Endothelial cell of umbilical vein (primary cell): Measurements from ENCODE around the gene NUP214. TPM values are rescaled to one million over a fixed set of nuclear protein-coding genes. Genes with fewer than 3 reads are reported as not detected.

Experiments
- BruUV-seq: library from RNA; stranded (reverse); fragments of 400-500 nt; replicated peaks from 2 replicates; lab custom pipeline; 2021; lab: Mats Ljungman, UMichigan
- CTCF ChIA-PET: fragments of 300-600, 350-600 bp; sonication (Branson Sonifier 250); formaldehyde crosslinking; loops from one replicate; lab custom pipeline; 2021; ENCODE audit warnings: antibody characterized with exemption, inconsistent platforms; lab: Charles Lee
- POLR2A ChIA-PET: fragments of 300-600, 350-600 bp; sonication (Branson Sonifier 250); formaldehyde crosslinking; loops from one replicate; lab custom pipeline; 2021; ENCODE audit warnings: antibody characterized with exemption, inconsistent platforms; lab: Charles Lee
- DNase-seq: peaks from one replicate; pipeline ENCODE4 v3.0.0-alpha.2; 2011; ENCODE audit warnings: low read depth, low spot score
- FAIRE-seq: peaks from 2 replicates; lab custom pipeline; 2011; peaks lifted over from hg19 to GRCh38; lab: Jason Lieb, UNC
- H2AFZ ChIP-seq: 2 replicates; pipeline ENCODE4 v1.6.0; 2012; ENCODE audit warnings: low read depth, low read length, control low read depth, inconsistent platforms
- H3K27ac ChIP-seq: 2 replicates; pipeline ENCODE4 v1.5.1; 2011; ENCODE audit warnings: low read depth, mild to moderate bottlenecking, control low read depth, low read length, moderate library complexity; ENCODE audit not compliant: insufficient read depth
- H3K27me3 ChIP-seq, 2 experiments: 2 replicates each; pipeline versions ENCODE4 v1.6.0 to v1.6.1; 2011; ENCODE audit warnings: low read length in 2 of 2, mixed read lengths in 1 of 2; ENCODE audit not compliant: control insufficient read depth in 2 of 2, insufficient read depth in 2 of 2
- H3K36me3 ChIP-seq, 2 experiments: 2 replicates in 1 of 2; 3 replicates in 1 of 2; pipeline ENCODE4 v1.5.1; 2011; ENCODE audit warnings: low read length in 2 of 2, mild to moderate bottlenecking in 1 of 2, moderate library complexity in 1 of 2; ENCODE audit not compliant: control insufficient read depth in 2 of 2, insufficient read depth in 2 of 2; ENCODE audit errors: extremely low read depth in 1 of 2
- H3K4me1 ChIP-seq: 3 replicates; pipeline ENCODE4 v1.5.1; 2011; ENCODE audit warnings: mild to moderate bottlenecking, low read length; ENCODE audit not compliant: control insufficient read depth, insufficient read depth; ENCODE audit errors: extremely low read depth
- H3K4me2 ChIP-seq: 2 replicates; pipeline ENCODE4 v1.6.1; 2011; ENCODE audit warnings: low read length, control low read depth, mixed read lengths; ENCODE audit not compliant: insufficient read depth
- H3K4me3 ChIP-seq, 3 experiments: fragments of 200-600 bp in 1 of 3; sonication (generic), shearing (Covaris generic) in 1 of 3; replicated peaks in 1 of 3; 2 replicates each; pipeline ENCODE4 v1.5.1; 2011 to 2016; ENCODE audit warnings: control low read depth in 3 of 3, low read length in 3 of 3, mild to moderate bottlenecking in 2 of 3, inconsistent platforms in 1 of 3, low read depth in 1 of 3, moderate library complexity in 1 of 3; ENCODE audit not compliant: insufficient read depth in 1 of 3
- H3K79me2 ChIP-seq: 2 replicates; pipeline ENCODE4 v1.6.0; 2012; ENCODE audit warnings: low read length, inconsistent platforms; ENCODE audit not compliant: control insufficient read depth, insufficient read depth
- H3K9ac ChIP-seq: replicated peaks from 2 replicates; pipeline ENCODE3; 2011; ENCODE audit warnings: low read length, control low read depth; ENCODE audit not compliant: insufficient read depth; ENCODE audit errors: extremely low read depth
- H3K9me1 ChIP-seq: replicated peaks from 3 replicates; pipeline ENCODE4 v1.6.0; 2011; ENCODE audit warnings: mild to moderate bottlenecking, low read length; ENCODE audit not compliant: control insufficient read depth, insufficient read depth; ENCODE audit errors: extremely low read depth
- H3K9me3 ChIP-seq: replicated peaks from 2 replicates; pipeline ENCODE4 v1.5.1; 2012; ENCODE audit warnings: low read length, inconsistent platforms; ENCODE audit not compliant: control insufficient read depth, insufficient read depth
- H4K20me1 ChIP-seq: replicated peaks from 2 replicates; pipeline ENCODE3; 2011; ENCODE audit warnings: mild to moderate bottlenecking, low read length; ENCODE audit not compliant: control insufficient read depth, insufficient read depth; ENCODE audit errors: extremely low read depth
- FOS ChIP-seq: IDR thresholded peaks from 2 replicates; pipeline ENCODE4 v1.6.1; 2011; ENCODE audit warnings: mild to moderate bottlenecking, low read length, moderate library complexity, borderline replicate concordance; ENCODE audit not compliant: insufficient read depth
- GATA2 ChIP-seq: IDR thresholded peaks from 2 replicates; pipeline ENCODE4 v1.7.0; 2011; ENCODE audit warnings: low read depth, mild to moderate bottlenecking, moderate library complexity, mixed read lengths, low read length; ENCODE audit not compliant: insufficient read length, insufficient read depth
- POLR2A ChIP-seq: IDR thresholded peaks from 2 replicates; pipeline ENCODE4 v1.6.1; 2012; ENCODE audit warnings: low read depth, mild to moderate bottlenecking, control low read depth, low read length
- POLR2AphosphoS5 ChIP-seq: IDR thresholded peaks from 2 replicates; pipeline ENCODE4 v1.6.1; 2012; ENCODE audit warnings: low read depth, mild to moderate bottlenecking, control low read depth, low read length, moderate library complexity; ENCODE audit not compliant: insufficient read depth
- dilution Hi-C: fragments of 300-500 bp; cut with MboI; formaldehyde crosslinking; loops from one replicate; pipeline ENCODE4 v1.15.0; 2019; ENCODE audit warnings: low sequenced_read_pairs; ENCODE audit not compliant: extremely low pct_ligation_motif_present
- intact Hi-C: fragments of 100-400 bp; cut with micrococcal nuclease; formaldehyde crosslinking; loops from one replicate; pipeline ENCODE4 v1.10.0; 2022
- polyA plus RNA-seq, 4 experiments: library from polyadenylated mRNA; depleted of rRNA in 3 of 4; stranded (reverse) in 3 of 4; unstranded in 1 of 4; fragments of >200 nt; gene quantifications; 2 replicates each; pipeline versions ENCODE4 v1.2.1 to v1.2.3, GENCODE V29; 2011 to 2012; ENCODE audit warnings: missing spikeins in 1 of 4
- total RNA-seq: library from RNA; stranded (reverse); gene quantifications from 2 replicates; pipeline ENCODE4 v1.2.3, GENCODE V29; 2021

The NUP214 gene
- total and polyA plus RNA-seq, 2 donors (not counting 3 experiments of a cell fraction or from before 2014, with no cell fraction given) = 28.7 to 65.9 TPM

GRCh38 chr9:131173995-131174394, 48.6 kb downstream of the NUP214 start:
- Histone ChIP-seq H3K36me3 (peaks cover 3 to 16% of the 10 kb centered on the region in 2 experiments), H3K4me2 (no peak overlapping the region), H3K9ac (no peak overlapping the region), H3K4me1 (no peaks in the 10 kb centered on the region), H3K27ac (no peak overlapping the region), H3K9me3 (no peaks in the 10 kb centered on the region), H2AFZ (no peak overlapping the region), H3K4me3 (no peak overlapping the region), H3K27me3 (no peaks in the 10 kb centered on the region), H4K20me1 (no peaks in the 10 kb centered on the region), H3K79me2 (peaks cover 3% of the 10 kb centered on the region), H3K9me1 (no peaks in the 10 kb centered on the region)
- FAIRE-seq (no peak), DNase-seq (no peak)
- intact Hi-C loops (no loop called here), dilution Hi-C loops (no loop called here)
- CTCF ChIA-PET = interaction anchor here (2.2 kb wide), 1 partner anchor 162 kb away, joined by 9 read pairs; no protein-coding TSS in a partner anchor
- POLR2A ChIA-PET = no interaction called here
- TF ChIP-seq GATA2 = no peak
- TF ChIP-seq POLR2AphosphoS5 = no peak
- no peak for TF ChIP-seq POLR2A
- no TSS peak for BruUV-seq

GRCh38 chr9:131174681-131175239, 49.4 kb downstream of the NUP214 start:
- H3K4me1 ChIP-seq = no peaks in the 10 kb centered on the region
- H3K36me3 ChIP-seq = peaks cover 9 to 18% of the 10 kb centered on the region in 2 experiments
- ChIA-PET CTCF (interaction anchor here (2.2 to 9.3 kb wide), 2 partner anchors 162 kb away, joined by 9 to 280 read pairs; no protein-coding TSS in a partner anchor), POLR2A (no interaction called here)
- TF ChIP-seq POLR2AphosphoS5 (no peak), FOS (no peak), POLR2A (no peak)
- H3K27ac ChIP-seq = no peak overlapping the region
- no peak overlapping the region for H3K4me3 ChIP-seq
- FAIRE-seq (no peak), DNase-seq (no peak)
- BruUV-seq = no TSS peak
- H2AFZ ChIP-seq = no peak overlapping the region
- no peaks in the 10 kb centered on the region for H4K20me1 ChIP-seq
- dilution Hi-C loops = no loop called here
- H3K27me3 ChIP-seq = no peaks in the 10 kb centered on the region
- no peaks in the 10 kb centered on the region for H3K9me1 ChIP-seq
- no peak overlapping the region for H3K9ac ChIP-seq
- H3K9me3 ChIP-seq = no peaks in the 10 kb centered on the region
- intact Hi-C loops = no loop called here
- peaks cover 3% of the 10 kb centered on the region for H3K79me2 ChIP-seq
- H3K4me2 ChIP-seq = no peak overlapping the region
